Measurements from ENCODE around the gene LYSMD1. TPM values are rescaled to one million over a fixed set of nuclear protein-coding genes. Genes with fewer than 3 reads are reported as not detected.

LYSMD1 gene
- total RNA-seq, 1 experiment from 2014 or later = 6.7 TPM

- Histone ChIP-seq H2BK12ac (ENCODE audit: insufficient read length, low read depth, low read length) (no peak overlapping the region), H3K27ac (ENCODE audit: insufficient read length, low read depth, low read length) (no peak overlapping the region), H4K5ac (ENCODE audit: insufficient read length, low read depth, low read length) (no peak overlapping the region), H3K23ac (ENCODE audit: insufficient read length, low read depth, low read length) (no peak overlapping the region), H2BK5ac (ENCODE audit: insufficient read length, low read length) (no peak overlapping the region), H3K4ac (ENCODE audit: low read depth, low read length) (no peak overlapping the region), H3K79me2 (ENCODE audit: insufficient read depth, low read length) (no peaks in the 10 kb centered on the region), H3K9ac (ENCODE audit: extremely low read depth, insufficient read length, low read length) (no peak overlapping the region), H2BK20ac (ENCODE audit: low read depth, low read length, poor library complexity, severe bottlenecking) (no peak overlapping the region), H3K4me2 (ENCODE audit: insufficient read depth, insufficient read length, low read length) (no peak overlapping the region), H4K91ac (ENCODE audit: insufficient read length, low read depth, low read length) (no peak overlapping the region), H2AK5ac (ENCODE audit: insufficient read length, low read length) (no peak overlapping the region), H2BK15ac (ENCODE audit: low read depth, low read length) (no peak overlapping the region), H3K27me3 (ENCODE audit: insufficient read depth, low read length) (no peaks in the 10 kb centered on the region; the same call in 1 of the 2 replicates), H3K56ac (ENCODE audit: insufficient read length, low read depth, low read length) (no peak overlapping the region), H3K14ac (ENCODE audit: insufficient read depth, low read length) (no peak overlapping the region), H3K4me1 (ENCODE audit: insufficient read depth, low read length) (no peaks in the 10 kb centered on the region; the same call in 1 of the 2 replicates), H4K8ac (replicated peaks; ENCODE audit: insufficient read length, low read depth, low read length) (no peak overlapping the region), H3K79me1 (ENCODE audit: insufficient read depth, low read depth, low read length, poor library complexity, severe bottlenecking) (no peaks in the 10 kb centered on the region), H2AFZ (ENCODE audit: low read length) (no peak overlapping the region), H3K9me3 (ENCODE audit: control insufficient read depth, low read depth, low read length) (no peaks in the 10 kb centered on the region), H3K18ac (ENCODE audit: insufficient read length, low read depth, low read length) (no peak overlapping the region), H3T11ph (ENCODE audit: low read length) (no peak overlapping the region), H4K20me1 (ENCODE audit: control insufficient read depth, insufficient read depth, insufficient read length) (no peaks in the 10 kb centered on the region), H3K23me2 (ENCODE audit: insufficient read length, low read depth, low read length, poor library complexity, severe bottlenecking) (peaks cover 15% of the 10 kb centered on the region), H2BK120ac (ENCODE audit: low read depth, low read length, poor library complexity, severe bottlenecking) (no peak overlapping the region)
- TF ChIP-seq, protein P1, sequence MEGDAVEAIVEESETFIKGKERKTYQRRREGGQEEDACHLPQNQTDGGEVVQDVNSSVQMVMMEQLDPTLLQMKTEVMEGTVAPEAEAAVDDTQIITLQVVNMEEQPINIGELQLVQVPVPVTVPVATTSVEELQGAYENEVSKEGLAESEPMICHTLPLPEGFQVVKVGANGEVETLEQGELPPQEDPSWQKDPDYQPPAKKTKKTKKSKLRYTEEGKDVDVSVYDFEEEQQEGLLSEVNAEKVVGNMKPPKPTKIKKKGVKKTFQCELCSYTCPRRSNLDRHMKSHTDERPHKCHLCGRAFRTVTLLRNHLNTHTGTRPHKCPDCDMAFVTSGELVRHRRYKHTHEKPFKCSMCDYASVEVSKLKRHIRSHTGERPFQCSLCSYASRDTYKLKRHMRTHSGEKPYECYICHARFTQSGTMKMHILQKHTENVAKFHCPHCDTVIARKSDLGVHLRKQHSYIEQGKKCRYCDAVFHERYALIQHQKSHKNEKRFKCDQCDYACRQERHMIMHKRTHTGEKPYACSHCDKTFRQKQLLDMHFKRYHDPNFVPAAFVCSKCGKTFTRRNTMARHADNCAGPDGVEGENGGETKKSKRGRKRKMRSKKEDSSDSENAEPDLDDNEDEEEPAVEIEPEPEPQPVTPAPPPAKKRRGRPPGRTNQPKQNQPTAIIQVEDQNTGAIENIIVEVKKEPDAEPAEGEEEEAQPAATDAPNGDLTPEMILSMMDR (conservative IDR thresholded peaks at IDR 0.05) = no peak
- no peaks in the 10 kb centered on the region for H3K9me3 Mint-ChIP-seq
- DNase-seq = no peak
- no peak overlapping the region for H3K27ac Mint-ChIP-seq
- WGBS (ENCODE audit: extremely low coverage, insufficient read length, low lambda C conversion rate) = no CpG with 5 or more reads among the region's 6 CpGs
- H3K4me1 Mint-ChIP-seq = peaks cover 26 to 34% of the 10 kb centered on the region in 2 experiments
- peaks cover 3% of the 10 kb centered on the region for H3K27me3 Mint-ChIP-seq (ENCODE audit: low read depth)
- no peak overlapping the region for H3K4me3 Mint-ChIP-seq
- H3K36me3 Mint-ChIP-seq (ENCODE audit: insufficient read depth in 1 of 3, low read depth in 3 of 3) = no peaks in the 10 kb centered on the region
Observed at GRCh38 chr1:151128800-151129199, 36.9 kb downstream of the LYSMD1 start.

Measured in H9 (cell line).